ENCODE data around the gene ADAD2. TPM values are rescaled to one million over a fixed set of nuclear protein-coding genes. Genes with fewer than 3 reads are reported as not detected.

ADAD2 gene
- total RNA-seq: not detected

- Mint-ChIP-seq H3K4me1 (peaks cover 8% of the 10 kb centered on the region), H3K4me3 (no peak within 1 kb of the TSS), H3K36me3 (ENCODE audit: low read depth) (no peaks in the 10 kb centered on the region), H3K27ac (no peak within 1 kb of the TSS), H3K9me3 (no peaks in the 10 kb centered on the region), H3K27me3 (no peaks in the 10 kb centered on the region)
- ATAC-seq (replicated peaks): no peak
Measured at GRCh38 chr16:84190731-84191388, at the start of gene ADAD2. Gene ADAD2 (plus strand): TSS chr16:84191157. CDS start chr16:84191231, 74 bp downstream.

- H3K4me3 Mint-ChIP-seq: peak overlapping the region; percentile 96
- no peak overlapping the region for H3K27ac Mint-ChIP-seq
- H3K4me1 Mint-ChIP-seq: peaks cover 23% of the 10 kb centered on the region
- H3K36me3 Mint-ChIP-seq (ENCODE audit: low read depth): peaks cover 6% of the 10 kb centered on the region
- no peaks in the 10 kb centered on the region for H3K9me3 Mint-ChIP-seq
- no peaks in the 10 kb centered on the region for H3K27me3 Mint-ChIP-seq
- no peak for ATAC-seq (replicated peaks)
Measured at GRCh38 chr16:84143081-84143480, 47.9 kb upstream of the ADAD2 start.

GRCh38 chr16:84143784-84144199, 47.2 kb upstream of the ADAD2 start:
- no peak for ATAC-seq (replicated peaks)

DNA sequence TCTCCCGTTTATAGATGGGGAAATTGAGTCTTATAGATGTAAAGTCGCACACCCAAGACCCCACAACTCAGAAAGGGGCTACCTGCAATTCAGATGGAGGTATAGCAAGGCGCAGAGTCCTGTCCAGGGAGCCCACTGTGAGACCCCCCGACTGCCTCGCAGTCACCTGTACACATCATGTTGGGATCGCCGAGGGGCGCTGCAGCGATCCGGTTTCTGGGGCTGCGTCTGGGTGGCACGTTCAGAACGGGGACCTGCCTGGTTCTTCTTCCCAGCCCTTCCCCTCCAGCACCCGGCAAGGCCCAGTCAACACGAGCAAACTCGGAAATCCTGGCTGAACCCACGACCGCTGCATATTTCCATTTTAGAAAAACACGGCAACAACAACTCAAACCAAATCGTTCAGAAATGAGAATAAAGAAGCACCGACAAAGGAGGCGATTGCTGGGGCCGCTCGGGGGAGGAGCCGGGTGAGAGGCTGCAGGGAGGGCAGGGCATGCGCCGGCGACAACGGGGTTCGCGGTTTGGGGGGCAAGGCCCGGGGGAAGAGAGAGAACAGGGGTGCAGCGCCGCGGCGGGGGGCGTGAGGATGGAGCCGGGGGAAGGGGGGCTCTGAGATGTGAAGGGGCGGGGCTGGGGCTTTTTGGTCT, 46.6 kb upstream of the ADAD2 start:
- Mint-ChIP-seq H3K4me3 (peak overlapping the region; percentile 96), H3K27ac (peak overlapping the region; percentile 93), H3K36me3 (ENCODE audit: low read depth) (peaks cover 6% of the 10 kb centered on the region), H3K27me3 (no peaks in the 10 kb centered on the region), H3K4me1 (peaks cover 15% of the 10 kb centered on the region), H3K9me3 (no peaks in the 10 kb centered on the region)
- peak; percentile 63 for ATAC-seq (replicated peaks)

More at GRCh38 chr16:84143784-84144199, 47.2 kb upstream of the ADAD2 start:
- peaks cover 6% of the 10 kb centered on the region for H3K36me3 Mint-ChIP-seq (ENCODE audit: low read depth)
- H3K4me3 Mint-ChIP-seq: peak overlapping the region; percentile 96
- H3K27ac Mint-ChIP-seq: peak overlapping the region; percentile 93
- peaks cover 20% of the 10 kb centered on the region for H3K4me1 Mint-ChIP-seq
- no peaks in the 10 kb centered on the region for H3K9me3 Mint-ChIP-seq
- no peaks in the 10 kb centered on the region for H3K27me3 Mint-ChIP-seq

GRCh38 chr16:84144859-84145639, 45.9 kb upstream of the ADAD2 start, which contains the start of the genes DNAAF1 and HSDL1:
Gene DNAAF1 (plus strand): TSS chr16:84145308. CDS start chr16:84145441, 133 bp downstream.
Gene HSDL1 (minus strand): TSS chr16:84145177. CDS start chr16:84131321, 13,856 bp downstream.
- Mint-ChIP-seq H3K27ac (peak within 1 kb of the TSS; percentile 93), H3K4me3 (peak within 1 kb of the TSS; percentile 96), H3K27me3 (peaks cover 3% of the 10 kb centered on the region), H3K4me1 (peaks cover 10% of the 10 kb centered on the region), H3K9me3 (no peaks in the 10 kb centered on the region), H3K36me3 (ENCODE audit: low read depth) (peaks cover 6% of the 10 kb centered on the region)
- ATAC-seq (replicated peaks): peak; percentile 88

GRCh38 chr16:84150926-84151325, 40.0 kb upstream of the ADAD2 start:
- no peak overlapping the region for H3K27ac Mint-ChIP-seq
- no peaks in the 10 kb centered on the region for H3K4me1 Mint-ChIP-seq
- peaks cover 21% of the 10 kb centered on the region for H3K27me3 Mint-ChIP-seq
- no peak for ATAC-seq (replicated peaks)
- H3K9me3 Mint-ChIP-seq: no peaks in the 10 kb centered on the region
- H3K4me3 Mint-ChIP-seq: no peak overlapping the region
- no peaks in the 10 kb centered on the region for H3K36me3 Mint-ChIP-seq (ENCODE audit: low read depth)

- Mint-ChIP-seq H3K4me1 (no peaks in the 10 kb centered on the region), H3K9me3 (no peaks in the 10 kb centered on the region), H3K36me3 (ENCODE audit: low read depth) (no peaks in the 10 kb centered on the region), H3K4me3 (no peak overlapping the region), H3K27ac (no peak overlapping the region), H3K27me3 (peaks cover 28% of the 10 kb centered on the region)
- ATAC-seq (replicated peaks): no peak
Measured at GRCh38 chr16:84153660-84154214, 37.2 kb upstream of the ADAD2 start.

DNA sequence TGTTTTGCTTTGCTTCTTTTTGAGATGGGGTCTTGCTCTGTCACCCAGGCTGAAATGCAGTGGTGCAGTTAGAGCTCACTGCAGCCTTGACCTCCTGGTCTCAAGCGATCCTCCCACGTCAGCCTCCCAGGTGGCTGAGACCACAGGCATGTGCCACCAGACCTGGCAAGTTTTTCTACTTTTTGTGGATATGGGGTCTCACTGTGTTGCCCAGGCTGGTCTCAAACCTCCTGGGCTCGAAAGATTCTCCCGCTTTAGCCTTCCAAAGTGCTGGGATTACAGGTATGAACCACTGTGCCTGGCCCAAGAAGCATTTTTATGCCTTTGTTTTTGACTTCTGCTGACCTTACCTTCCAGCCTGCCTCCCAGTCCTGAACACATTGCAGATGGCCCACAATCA, 35.7 kb upstream of the ADAD2 start:
- Mint-ChIP-seq H3K27me3 (peaks cover 28% of the 10 kb centered on the region), H3K4me3 (no peak overlapping the region), H3K9me3 (no peaks in the 10 kb centered on the region), H3K27ac (no peak overlapping the region), H3K4me1 (no peaks in the 10 kb centered on the region), H3K36me3 (ENCODE audit: low read depth) (no peaks in the 10 kb centered on the region)
- no peak for ATAC-seq (replicated peaks)

DNA sequence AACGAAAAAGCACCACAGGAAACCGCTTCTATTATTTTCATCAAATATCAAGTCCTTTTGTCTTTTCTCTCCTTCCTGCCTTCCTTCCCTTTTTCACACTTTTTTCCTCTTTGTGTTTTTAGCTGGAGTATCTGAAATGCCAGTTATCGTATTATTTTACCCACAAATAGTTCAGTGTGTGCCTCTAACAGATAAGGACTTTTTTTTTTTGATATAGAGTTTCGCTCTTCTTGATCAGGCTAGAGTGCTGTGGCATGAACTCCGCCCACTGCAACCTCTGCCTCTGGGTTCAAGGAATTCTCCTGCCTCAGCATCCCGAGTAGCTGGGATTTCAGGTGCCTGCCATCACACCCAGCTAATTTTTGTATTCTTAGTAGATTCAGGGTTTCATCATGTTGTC, 35.2 kb upstream of the ADAD2 start:
- Mint-ChIP-seq H3K9me3 (no peaks in the 10 kb centered on the region), H3K4me1 (no peaks in the 10 kb centered on the region), H3K4me3 (no peak overlapping the region), H3K27me3 (peaks cover 28% of the 10 kb centered on the region), H3K36me3 (ENCODE audit: low read depth) (no peaks in the 10 kb centered on the region), H3K27ac (no peak overlapping the region)
- no peak for ATAC-seq (replicated peaks)

- Mint-ChIP-seq H3K4me1 (no peaks in the 10 kb centered on the region), H3K36me3 (ENCODE audit: low read depth) (no peaks in the 10 kb centered on the region), H3K9me3 (no peaks in the 10 kb centered on the region), H3K27ac (no peak overlapping the region), H3K27me3 (peaks cover 23% of the 10 kb centered on the region), H3K4me3 (no peak overlapping the region)
- ATAC-seq (replicated peaks): no peak
Measured at GRCh38 chr16:84156342-84156784, 34.6 kb upstream of the ADAD2 start.

- Mint-ChIP-seq H3K36me3 (ENCODE audit: low read depth) (no peaks in the 10 kb centered on the region), H3K27me3 (peaks cover 28% of the 10 kb centered on the region), H3K27ac (no peak overlapping the region), H3K4me1 (no peaks in the 10 kb centered on the region), H3K9me3 (no peaks in the 10 kb centered on the region), H3K4me3 (no peak overlapping the region)
- no peak for ATAC-seq (replicated peaks)
Measured at GRCh38 chr16:84159007-84159406, 31.9 kb upstream of the ADAD2 start.

DNA sequence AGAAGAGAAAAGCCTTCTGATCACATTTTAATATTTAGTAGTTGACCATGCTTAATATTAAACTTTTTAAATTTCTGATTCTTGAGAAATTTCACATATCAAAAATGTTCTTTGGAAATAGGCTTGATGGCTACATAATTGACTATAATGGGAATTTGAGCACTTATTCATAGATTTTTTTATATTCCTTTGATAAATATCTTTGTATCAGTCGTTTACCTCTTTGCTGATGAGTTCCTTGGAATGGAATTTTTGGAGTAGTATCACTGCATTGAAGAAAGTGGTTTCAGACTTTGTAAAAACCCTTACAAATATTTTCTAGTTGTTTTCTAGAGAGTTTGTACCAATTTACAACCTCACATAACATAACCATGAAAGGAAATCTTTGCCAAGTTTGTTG, 31.2 kb upstream of the ADAD2 start:
- Mint-ChIP-seq H3K4me1 (no peaks in the 10 kb centered on the region), H3K36me3 (ENCODE audit: low read depth) (no peaks in the 10 kb centered on the region), H3K4me3 (no peak overlapping the region), H3K9me3 (no peaks in the 10 kb centered on the region), H3K27me3 (peaks cover 32% of the 10 kb centered on the region), H3K27ac (no peak overlapping the region)
- ATAC-seq (replicated peaks): no peak

DNA sequence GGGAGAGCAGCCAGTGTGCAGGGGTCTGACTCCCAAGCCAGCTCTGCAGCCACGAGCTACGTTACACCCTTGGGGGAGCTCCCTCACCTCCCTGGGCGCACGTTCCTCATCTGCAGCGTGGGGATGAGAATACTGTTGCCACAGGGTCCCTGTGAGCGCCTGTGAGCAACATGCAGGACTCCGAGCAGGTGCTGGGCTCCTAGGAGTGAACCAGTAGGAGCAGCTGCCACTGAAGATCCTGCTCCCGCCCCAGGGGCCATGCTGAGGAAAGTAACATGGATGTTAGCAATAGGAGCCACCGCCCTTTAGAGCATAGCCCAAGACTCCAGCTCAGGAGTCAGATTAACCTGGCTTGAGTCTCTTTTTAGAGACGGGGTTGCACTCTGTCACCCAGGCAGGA, 29.9 kb upstream of the ADAD2 start:
- Mint-ChIP-seq H3K4me1 (peaks cover 5% of the 10 kb centered on the region), H3K27ac (no peak overlapping the region), H3K4me3 (no peak overlapping the region), H3K36me3 (ENCODE audit: low read depth) (no peaks in the 10 kb centered on the region), H3K27me3 (peaks cover 30% of the 10 kb centered on the region), H3K9me3 (no peaks in the 10 kb centered on the region)
- no peak for ATAC-seq (replicated peaks)

DNA sequence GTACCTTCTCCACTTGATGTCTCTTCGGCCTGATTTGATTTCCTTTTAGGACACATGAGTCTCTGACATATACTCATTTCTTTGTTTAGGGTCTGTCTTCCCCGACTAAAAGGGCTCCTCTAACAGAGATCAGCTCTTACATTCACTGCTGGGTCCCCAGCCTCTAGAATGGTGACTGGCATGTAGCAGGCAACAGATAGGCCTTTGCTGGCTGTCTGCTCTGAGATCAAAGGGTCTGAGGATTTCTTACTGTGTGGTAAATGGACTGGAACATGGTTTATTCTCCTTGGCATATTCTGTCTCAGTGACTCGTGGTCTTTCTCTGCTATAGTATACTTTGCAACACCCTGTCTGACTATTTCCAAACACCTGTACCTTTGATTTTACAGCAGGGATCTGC, 29.2 kb upstream of the ADAD2 start:
- H3K27me3 Mint-ChIP-seq: peaks cover 28% of the 10 kb centered on the region
- H3K4me3 Mint-ChIP-seq: no peak overlapping the region
- H3K4me1 Mint-ChIP-seq: peaks cover 5% of the 10 kb centered on the region
- ATAC-seq (replicated peaks): no peak
- H3K27ac Mint-ChIP-seq: no peak overlapping the region
- no peaks in the 10 kb centered on the region for H3K9me3 Mint-ChIP-seq
- no peaks in the 10 kb centered on the region for H3K36me3 Mint-ChIP-seq (ENCODE audit: low read depth)

Data from activated T-helper 17 cell treated with anti-CD3 and anti-CD28 coated beads, Interleukin-2, amount 50 U/mL, for 72 hours (primary cell).